Measurements from ENCODE around the gene POC1A.

The POC1A gene

DNA sequence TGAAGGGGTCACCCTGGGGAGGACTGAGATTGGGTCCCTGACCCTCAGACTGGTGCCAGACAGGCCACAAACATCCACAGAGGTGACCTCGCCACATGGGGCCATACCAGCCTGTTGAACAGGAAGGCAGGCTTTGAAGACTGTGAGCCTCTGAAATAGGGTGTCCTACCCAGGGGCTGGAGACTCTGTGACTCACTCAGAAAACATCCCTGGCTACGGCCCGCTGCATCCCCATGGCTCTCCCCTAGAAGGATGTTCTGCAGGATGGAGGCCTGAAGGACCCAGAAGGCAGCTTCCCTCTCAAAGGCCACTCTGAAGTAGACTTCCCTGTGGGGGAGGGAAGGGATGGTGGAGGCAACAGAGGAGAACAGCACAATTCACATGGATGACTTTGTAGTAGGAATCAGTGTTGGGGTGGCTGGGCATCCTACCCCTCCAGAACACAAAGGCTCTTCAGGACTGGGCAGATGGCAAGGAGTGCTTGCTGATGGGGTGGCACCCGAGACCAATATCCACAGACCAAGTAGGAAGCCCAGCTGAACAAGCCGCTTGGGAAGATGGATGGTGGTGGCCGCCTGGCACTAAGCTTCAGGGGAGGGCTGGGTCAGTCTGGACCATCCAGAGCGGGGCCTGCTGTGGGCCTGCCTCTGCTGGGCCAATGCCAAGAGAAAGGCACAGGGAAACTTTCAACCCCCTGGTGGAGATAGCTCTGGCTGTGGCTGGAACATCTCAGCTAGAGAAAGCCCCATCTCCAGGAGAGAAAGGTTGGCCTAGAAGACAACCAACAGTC, 60.3 kb downstream of the POC1A start:
- TF ChIP-seq, protein P1, sequence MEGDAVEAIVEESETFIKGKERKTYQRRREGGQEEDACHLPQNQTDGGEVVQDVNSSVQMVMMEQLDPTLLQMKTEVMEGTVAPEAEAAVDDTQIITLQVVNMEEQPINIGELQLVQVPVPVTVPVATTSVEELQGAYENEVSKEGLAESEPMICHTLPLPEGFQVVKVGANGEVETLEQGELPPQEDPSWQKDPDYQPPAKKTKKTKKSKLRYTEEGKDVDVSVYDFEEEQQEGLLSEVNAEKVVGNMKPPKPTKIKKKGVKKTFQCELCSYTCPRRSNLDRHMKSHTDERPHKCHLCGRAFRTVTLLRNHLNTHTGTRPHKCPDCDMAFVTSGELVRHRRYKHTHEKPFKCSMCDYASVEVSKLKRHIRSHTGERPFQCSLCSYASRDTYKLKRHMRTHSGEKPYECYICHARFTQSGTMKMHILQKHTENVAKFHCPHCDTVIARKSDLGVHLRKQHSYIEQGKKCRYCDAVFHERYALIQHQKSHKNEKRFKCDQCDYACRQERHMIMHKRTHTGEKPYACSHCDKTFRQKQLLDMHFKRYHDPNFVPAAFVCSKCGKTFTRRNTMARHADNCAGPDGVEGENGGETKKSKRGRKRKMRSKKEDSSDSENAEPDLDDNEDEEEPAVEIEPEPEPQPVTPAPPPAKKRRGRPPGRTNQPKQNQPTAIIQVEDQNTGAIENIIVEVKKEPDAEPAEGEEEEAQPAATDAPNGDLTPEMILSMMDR (IDR thresholded peaks at IDR 0.05; ENCODE audit: control extremely low read depth, extremely low read depth, low read depth, missing control alignments), result no peak
- no peak for DNase-seq (ENCODE audit: extremely low spot score)
- CTCF ChIA-PET, result interaction anchor here (1.0 kb wide), 1 partner anchor 93 kb away, joined by 3 read pairs; no protein-coding TSS in a partner anchor
- POLR2A ChIA-PET, result no interaction called here

DNA sequence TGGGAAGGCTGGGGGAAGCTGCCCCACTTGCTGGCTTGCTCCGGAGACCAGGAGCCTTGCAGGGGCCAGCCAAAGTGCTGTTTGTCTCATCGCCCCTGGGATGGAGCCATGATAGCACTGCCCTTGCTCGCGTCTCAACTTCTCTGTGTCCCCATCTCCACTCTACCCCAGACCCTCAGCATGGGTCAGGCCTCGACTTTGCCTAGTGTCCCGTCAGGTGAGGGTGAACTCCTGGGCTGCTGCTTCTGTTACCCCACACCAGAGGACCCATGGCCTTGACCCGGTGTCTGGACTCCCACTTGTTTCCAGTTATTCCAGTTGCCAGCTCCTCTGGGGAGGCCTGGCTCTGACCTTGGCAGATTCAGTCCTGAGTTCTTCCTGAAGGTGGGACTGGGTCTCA, 61.3 kb downstream of the POC1A start:
- ChIA-PET POLR2A (no interaction called here), CTCF (interaction anchor here (0.7 to 1.5 kb wide), 3 partner anchors 17 to 128 kb away, joined by 3 read pairs; no protein-coding TSS in a partner anchor)
- no peak for DNase-seq (ENCODE audit: extremely low spot score)
- TF ChIP-seq, protein P1 (IDR thresholded peaks at IDR 0.05; ENCODE audit: control extremely low read depth, extremely low read depth, low read depth, missing control alignments), result no peak

GRCh38 chr3:52092271-52092660, 62.0 kb downstream of the POC1A start:
- CTCF ChIA-PET, result interaction anchor here (1.0 to 1.5 kb wide), 2 partner anchors 31 to 129 kb away, joined by 3 to 5 read pairs; no protein-coding TSS in a partner anchor
- TF ChIP-seq, protein P1 (IDR thresholded peaks at IDR 0.05; ENCODE audit: control extremely low read depth, extremely low read depth, low read depth, missing control alignments), result no peak
- DNase-seq (ENCODE audit: extremely low spot score), result no peak
- POLR2A ChIA-PET, result no interaction called here

GRCh38 chr3:52091586-52092270, 62.5 kb downstream of the POC1A start:
- POLR2A ChIA-PET, result no interaction called here
- CTCF ChIA-PET, result interaction anchor here (1.0 to 1.5 kb wide), 3 partner anchors 10 to 129 kb away, joined by 3 to 5 read pairs (median 3); no protein-coding TSS in a partner anchor
- TF ChIP-seq, protein P1 (IDR thresholded peaks at IDR 0.05; ENCODE audit: control extremely low read depth, extremely low read depth, low read depth, missing control alignments), result no peak
- no peak for DNase-seq (ENCODE audit: extremely low spot score)

- TF ChIP-seq, protein P1 (IDR thresholded peaks at IDR 0.05; ENCODE audit: control extremely low read depth, extremely low read depth, low read depth, missing control alignments), result no peak
- CTCF ChIA-PET, result interaction anchor here (1.0 to 1.1 kb wide), 2 partner anchors 11 to 32 kb away, joined by 3 read pairs; no protein-coding TSS in a partner anchor
- POLR2A ChIA-PET, result no interaction called here
- no peak for DNase-seq (ENCODE audit: extremely low spot score)
Measured at GRCh38 chr3:52090933-52091468, 63.2 kb downstream of the POC1A start.

DNA sequence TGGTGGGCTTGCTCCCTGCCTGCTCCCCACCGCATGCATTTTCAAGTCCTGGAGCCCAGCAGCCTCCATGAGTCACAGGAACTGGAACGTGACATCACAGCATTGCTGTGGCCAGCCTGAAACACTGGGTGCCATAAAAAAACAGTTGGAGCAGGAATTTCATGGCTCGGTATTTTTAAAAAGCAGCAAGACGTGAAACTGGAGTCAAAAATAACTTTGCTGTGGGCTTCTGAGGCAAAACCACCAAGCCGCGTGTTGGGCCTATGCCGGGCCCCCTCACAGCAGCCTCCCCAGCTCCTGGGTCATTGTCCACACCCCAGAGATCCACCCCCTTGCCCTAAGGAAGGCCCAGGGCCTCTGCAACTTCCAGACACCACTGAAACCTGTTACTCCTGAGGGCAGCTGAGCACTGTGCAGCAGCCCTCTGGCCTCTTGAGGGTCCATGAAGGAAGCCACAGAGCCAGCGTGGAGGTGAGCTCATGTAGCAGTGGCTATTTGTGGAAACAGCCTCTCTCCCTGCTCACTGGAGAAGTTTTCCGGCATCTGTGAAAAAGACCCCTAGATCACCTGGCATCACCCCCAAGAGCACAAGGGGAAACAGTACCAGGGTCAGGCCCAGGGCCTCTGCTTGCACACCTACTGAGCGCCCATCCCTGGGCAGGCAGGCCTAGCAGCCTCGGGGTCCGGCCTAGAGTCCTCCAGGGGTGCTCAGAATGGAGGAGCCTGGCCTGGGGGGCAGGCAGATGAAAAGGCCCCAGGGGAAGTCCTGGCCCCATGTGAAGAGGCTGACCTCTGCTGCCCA, 63.9 kb downstream of the POC1A start:
- ChIA-PET CTCF (interaction anchor here (1.0 kb wide), 1 partner anchor 33 kb away, joined by 3 read pairs; no protein-coding TSS in a partner anchor), POLR2A (no interaction called here)
- no peak for DNase-seq (ENCODE audit: extremely low spot score)
- TF ChIP-seq, protein P1 (IDR thresholded peaks at IDR 0.05; ENCODE audit: control extremely low read depth, extremely low read depth, low read depth, missing control alignments), result no peak
